GM13977 (cell line): ENCODE data around the gene DPEP1.

Source experiments
- DNase-seq: peaks from one replicate; pipeline ENCODE4 v3.0.0; 2012; ENCODE audit warnings: low spot score
- in situ Hi-C: fragments of 300-500 bp; cut with MboI; formaldehyde crosslinking; loops from one replicate; pipeline ENCODE4 v1.12.0; 2022; ENCODE audit warnings: low sequenced_read_pairs, low pct_unique_long_range_greater_than_20kb, mixed read lengths, inconsistent platforms; ENCODE audit not compliant: unreplicated experiment
- TF ChIP-seq, protein P1 (sequence below): IDR thresholded peaks from 2 replicates; pipeline ENCODE4 v1.5.1; 2012; ENCODE audit warnings: mild to moderate bottlenecking, control low read depth; ENCODE audit not compliant: insufficient read depth; ENCODE audit errors: extremely low read depth, missing control alignments

DPEP1 gene

DNA sequence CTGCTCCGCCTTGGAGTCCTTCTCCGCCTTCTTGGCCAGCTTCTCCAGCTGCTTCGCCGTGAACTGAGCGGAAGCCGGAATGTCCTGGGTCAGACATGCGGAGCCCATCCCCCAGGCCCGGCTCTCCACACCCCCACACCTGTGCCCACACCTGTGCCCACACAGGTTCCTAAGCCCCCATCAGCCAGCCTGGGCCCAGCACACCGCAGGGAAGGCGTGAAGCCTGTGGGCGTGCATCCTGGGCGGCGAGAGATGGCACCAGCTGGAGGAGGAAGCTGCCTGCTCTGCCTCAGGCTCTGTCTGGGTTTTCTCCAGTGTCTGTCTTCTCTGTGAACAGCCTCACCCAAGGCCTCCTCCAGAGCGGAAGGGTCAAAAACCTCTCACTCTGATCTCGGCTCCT is 38.1 kb downstream of the DPEP1 start:
- TF ChIP-seq, protein P1, sequence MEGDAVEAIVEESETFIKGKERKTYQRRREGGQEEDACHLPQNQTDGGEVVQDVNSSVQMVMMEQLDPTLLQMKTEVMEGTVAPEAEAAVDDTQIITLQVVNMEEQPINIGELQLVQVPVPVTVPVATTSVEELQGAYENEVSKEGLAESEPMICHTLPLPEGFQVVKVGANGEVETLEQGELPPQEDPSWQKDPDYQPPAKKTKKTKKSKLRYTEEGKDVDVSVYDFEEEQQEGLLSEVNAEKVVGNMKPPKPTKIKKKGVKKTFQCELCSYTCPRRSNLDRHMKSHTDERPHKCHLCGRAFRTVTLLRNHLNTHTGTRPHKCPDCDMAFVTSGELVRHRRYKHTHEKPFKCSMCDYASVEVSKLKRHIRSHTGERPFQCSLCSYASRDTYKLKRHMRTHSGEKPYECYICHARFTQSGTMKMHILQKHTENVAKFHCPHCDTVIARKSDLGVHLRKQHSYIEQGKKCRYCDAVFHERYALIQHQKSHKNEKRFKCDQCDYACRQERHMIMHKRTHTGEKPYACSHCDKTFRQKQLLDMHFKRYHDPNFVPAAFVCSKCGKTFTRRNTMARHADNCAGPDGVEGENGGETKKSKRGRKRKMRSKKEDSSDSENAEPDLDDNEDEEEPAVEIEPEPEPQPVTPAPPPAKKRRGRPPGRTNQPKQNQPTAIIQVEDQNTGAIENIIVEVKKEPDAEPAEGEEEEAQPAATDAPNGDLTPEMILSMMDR: no peak
- no peak for DNase-seq
- in situ Hi-C loops: no loop called here

DNA sequence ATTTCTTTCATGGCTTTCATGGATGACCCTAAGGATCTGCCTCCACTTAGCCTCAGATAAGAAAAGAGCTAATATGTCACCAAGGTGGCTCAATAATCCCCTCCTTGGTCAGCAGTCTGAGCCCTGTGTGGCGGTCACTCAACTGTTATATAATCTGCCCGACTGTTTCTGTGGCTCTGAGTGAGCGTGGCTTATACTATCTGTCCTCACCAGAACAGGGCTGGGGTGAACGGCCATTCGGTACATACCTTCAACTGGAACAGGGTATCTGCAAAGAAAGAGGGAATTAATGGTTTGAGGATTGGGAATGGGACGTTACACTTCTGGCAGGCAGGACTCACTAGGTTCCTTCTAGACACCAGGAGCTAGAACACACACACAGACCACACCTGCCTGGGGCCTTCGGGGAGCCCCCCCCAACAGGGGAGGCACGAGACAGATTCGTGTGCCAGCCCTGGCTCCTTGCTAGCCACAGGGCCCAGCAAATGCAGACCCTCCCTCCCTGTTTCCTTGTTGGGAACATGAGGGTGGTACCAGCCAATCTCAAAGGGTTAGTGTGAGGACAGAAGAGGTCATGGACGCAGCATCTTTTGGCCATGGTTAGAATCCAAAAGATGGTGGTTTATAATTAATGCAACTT is 40.3 kb downstream of the DPEP1 start:
- in situ Hi-C loops: no loop called here
- TF ChIP-seq, protein P1: no peak
- no peak for DNase-seq

DNA sequence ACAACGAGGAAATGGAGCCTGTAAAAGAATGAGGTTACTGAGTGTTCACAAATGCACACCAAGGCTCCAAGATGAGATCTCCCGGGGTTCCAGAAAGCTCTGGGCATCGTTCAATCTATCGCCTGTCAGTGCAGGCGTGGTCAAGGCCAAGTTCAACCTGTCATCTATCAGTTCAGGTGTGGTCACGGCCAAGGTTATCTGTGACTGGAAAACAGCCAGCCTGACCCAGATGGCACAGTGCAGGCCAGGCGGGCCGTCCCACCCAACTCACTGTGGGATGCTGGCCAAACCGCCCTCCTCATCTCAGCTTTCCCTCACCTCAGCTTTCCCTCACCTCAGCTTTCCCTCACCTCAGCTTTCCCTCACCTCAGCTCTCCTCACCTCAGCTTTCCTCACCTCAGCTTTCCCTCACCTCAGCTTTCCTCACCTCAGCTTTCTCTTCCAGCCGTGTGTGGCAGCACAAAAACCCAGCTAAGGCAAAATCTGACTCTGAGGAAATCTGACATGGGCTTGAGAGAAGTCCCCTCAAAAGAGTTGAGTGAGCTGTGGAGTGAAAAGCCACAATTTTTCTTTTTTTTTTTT is 41.7 kb downstream of the DPEP1 start:
- in situ Hi-C loops: no loop called here
- TF ChIP-seq, protein P1: no peak
- DNase-seq: no peak

DNA sequence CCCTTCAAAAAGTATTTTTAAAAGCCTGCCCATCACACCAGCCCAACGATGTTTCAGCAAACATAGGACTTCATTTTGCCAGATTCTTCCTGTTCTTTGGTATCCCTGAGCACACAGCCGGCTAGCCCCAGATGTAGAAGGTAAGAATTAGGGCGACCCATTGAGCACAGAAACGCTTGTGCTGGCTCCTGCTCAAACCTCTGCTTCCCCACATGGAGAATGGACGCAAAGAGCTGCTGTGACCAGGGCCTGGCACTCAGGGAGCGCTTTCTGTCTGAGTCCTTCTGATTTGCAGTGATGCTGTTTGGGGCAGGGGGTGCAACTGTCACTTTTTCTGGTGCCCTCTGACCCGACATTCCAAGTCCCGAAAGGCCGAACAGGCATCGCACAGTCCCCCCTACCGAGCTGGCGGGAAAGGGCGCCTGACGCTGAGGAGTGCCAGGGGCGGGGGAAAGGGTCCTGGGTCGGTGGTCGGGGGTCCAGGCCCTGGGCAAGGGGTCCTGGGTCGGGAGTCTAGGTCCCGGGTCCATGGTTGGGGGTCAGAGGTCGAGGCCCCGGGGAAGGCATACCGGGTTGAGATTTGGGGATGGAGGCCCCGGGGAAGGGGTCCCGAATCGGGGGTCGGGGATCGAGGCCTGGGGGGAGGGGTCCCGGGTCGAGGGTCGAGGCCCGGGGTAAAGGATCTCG is 43.1 kb downstream of the DPEP1 start:
- no peak for DNase-seq
- in situ Hi-C loops: no loop called here
- TF ChIP-seq, protein P1: no peak

DNA sequence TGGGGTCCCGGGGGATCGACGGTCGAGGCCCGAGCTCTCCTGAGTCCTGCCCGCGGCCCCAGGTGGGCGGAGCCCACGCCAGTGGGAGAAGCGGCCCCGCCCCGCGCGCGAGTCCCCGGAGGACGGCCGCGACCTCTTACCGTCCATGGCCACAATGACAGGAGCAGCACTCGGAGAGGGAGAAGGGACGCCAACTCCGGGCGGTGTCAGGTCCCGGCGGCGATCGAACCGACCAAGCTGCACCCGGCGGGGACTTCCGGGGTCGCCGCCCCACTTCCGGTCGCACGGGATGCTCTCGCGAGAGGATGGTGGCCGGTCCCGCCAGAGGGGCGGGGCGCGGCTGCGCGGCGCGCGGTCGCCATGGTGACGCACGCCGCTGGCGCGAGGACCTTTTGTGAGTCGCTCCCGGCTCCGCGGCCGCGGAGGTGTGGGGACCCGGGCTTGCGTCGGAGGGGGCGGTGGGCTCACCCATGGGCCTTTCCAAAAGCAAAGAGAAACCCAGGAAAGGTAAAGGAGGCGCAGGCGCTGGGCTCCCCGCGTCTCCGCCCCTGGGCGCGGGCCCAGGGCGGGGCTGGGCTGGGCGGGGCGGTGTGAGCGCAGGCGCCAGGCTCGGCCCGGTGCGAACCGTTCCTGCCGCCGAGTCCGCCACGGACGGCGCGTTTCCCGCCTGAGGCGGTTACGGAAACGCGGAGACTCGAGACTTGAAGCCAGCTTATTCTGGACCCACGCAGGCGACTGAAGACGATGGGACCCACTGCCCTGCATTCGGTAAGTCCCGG is 44.2 kb downstream of the DPEP1 start, which contains the start of the genes CHMP1A and SPATA33:
TSS of gene CHMP1A (minus strand) at position 267 of the 779 bp plus-strand sequence. CDS start at position 147, 120 bp downstream.
TSS of gene SPATA33 (plus strand) at position 395 of the 779 bp plus-strand sequence. CDS start at position 471, 76 bp downstream.
- in situ Hi-C loops: no loop called here
- TF ChIP-seq, protein P1: no peak
- peak; percentile 99 for DNase-seq

DNA sequence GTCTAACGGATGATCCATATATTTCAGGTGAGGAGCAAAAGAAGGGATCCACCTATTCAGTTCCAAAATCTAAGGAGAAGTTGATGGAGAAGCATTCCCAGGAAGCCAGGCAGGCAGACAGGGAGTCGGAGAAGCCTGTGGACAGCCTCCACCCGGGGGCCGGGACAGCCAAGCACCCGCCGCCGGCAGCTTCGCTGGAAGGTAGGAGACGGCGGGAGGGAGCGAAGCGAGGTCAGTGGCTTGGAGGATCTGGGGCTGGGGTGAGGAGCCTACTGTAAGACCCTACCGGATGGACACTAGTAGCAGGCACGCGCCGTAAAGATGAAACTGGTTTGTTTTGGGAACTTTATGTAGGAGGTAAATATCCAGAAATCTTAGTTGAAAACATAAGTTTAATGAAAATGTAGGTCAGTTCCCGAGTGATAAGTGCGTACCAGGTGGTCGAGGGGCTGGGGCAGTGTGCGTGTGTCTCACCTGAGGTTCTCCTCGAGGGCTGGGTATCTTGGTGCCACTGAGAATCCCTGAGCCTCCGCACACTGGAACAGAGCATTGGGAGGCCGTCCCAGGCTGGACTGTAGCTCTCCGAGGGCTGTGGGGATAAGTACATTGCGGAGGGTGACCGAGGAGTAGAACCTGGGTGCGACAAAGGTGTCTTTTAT is 44.9 kb downstream of the DPEP1 start:
- TF ChIP-seq, protein P1: no peak
- in situ Hi-C loops: no loop called here
- DNase-seq: no peak
